GM12878 (cell line): ENCODE measurements around the gene FGFR2. TPM values are rescaled to one million over a fixed set of nuclear protein-coding genes. Genes with fewer than 3 reads are reported as not detected.
A peak's percentile ranks its signal among the peaks of the same experiment; 100 is the strongest.

Experiments used
- ATAC-seq: fragments of 200-7000 bp; cut with Tn5 transposase; 3 replicates; pipeline ENCODE4 v1.9.1; 2020; ENCODE audit warnings: mild to moderate bottlenecking, moderate library complexity
- BruUV-seq: library from RNA; stranded (reverse); fragments of 400-500 nt; replicated peaks from 2 replicates; lab custom pipeline; 2021; lab: Mats Ljungman, UMichigan
- CTCF ChIA-PET: fragments of 300-600 bp; sonication (Branson Sonifier 250); formaldehyde crosslinking; extraction: SDS; loops from one replicate; lab custom pipeline; 2021; ENCODE audit warnings: inconsistent platforms; lab: Yijun Ruan, JAX
- POLR2A ChIA-PET: fragments of 350-600 bp; formaldehyde crosslinking; extraction: SDS; loops from one replicate; lab custom pipeline; 2021; ENCODE audit warnings: inconsistent platforms; lab: Charles Lee
- RAD21 ChIA-PET: fragments of 300-600 bp; sonication (Branson Sonifier 250); formaldehyde crosslinking; loops from one replicate; lab custom pipeline; 2023; ENCODE audit warnings: antibody characterized with exemption; ENCODE audit not compliant: unreplicated experiment; lab: Charles Lee
- SMC1A ChIA-PET: fragments of 300-600 bp; sonication (Branson Sonifier 250); formaldehyde crosslinking; loops from one replicate; lab custom pipeline; 2023; ENCODE audit not compliant: unreplicated experiment, uncharacterized antibody; lab: Charles Lee
- DNase-seq: peaks from one replicate; pipeline ENCODE4 v3.0.0-alpha.2; 2011; ENCODE audit warnings: low read depth, low spot score
- FAIRE-seq: peaks from 3 replicates; lab custom pipeline; 2011; peaks lifted over from hg19 to GRCh38; lab: Jason Lieb, UNC
- H2AFZ ChIP-seq: 2 replicates; pipeline ENCODE4 v1.6.0; 2011; ENCODE audit warnings: low read depth, low read length, control low read depth; ENCODE audit not compliant: control insufficient read depth
- H3K27ac ChIP-seq: 2 replicates; pipeline ENCODE4 v1.5.1; 2011; ENCODE audit warnings: control low read depth; ENCODE audit not compliant: control insufficient read depth, insufficient read depth
- H3K27me3 ChIP-seq, 2 experiments: replicated peaks in 1 of 2; 2 replicates each; pipeline versions ENCODE4 v1.6.0 to v1.6.1; 2011; ENCODE audit warnings: low read length in 1 of 2; ENCODE audit not compliant: control insufficient read depth in 2 of 2, insufficient read depth in 2 of 2
- H3K36me3 ChIP-seq, 2 experiments: 2 replicates each; pipeline ENCODE4 v1.5.1; 2011; ENCODE audit warnings: low read length in 1 of 2; ENCODE audit not compliant: control insufficient read depth in 2 of 2, insufficient read depth in 2 of 2
- H3K4me1 ChIP-seq: 2 replicates; pipeline ENCODE4 v1.6.1; 2011; ENCODE audit warnings: mild to moderate bottlenecking, low read length, moderate library complexity, mixed read lengths; ENCODE audit not compliant: control insufficient read depth, insufficient read depth
- H3K4me2 ChIP-seq: 2 replicates; pipeline ENCODE4 v1.6.0; 2011; ENCODE audit warnings: control low read depth; ENCODE audit not compliant: control insufficient read depth, insufficient read depth
- H3K4me3 ChIP-seq: fragments of 200-600 bp; sonication (generic); 2 replicates; pipeline ENCODE4 v1.5.1; 2016
- H3K79me2 ChIP-seq: 2 replicates; pipeline ENCODE4 v1.6.0; 2011; ENCODE audit warnings: low read length; ENCODE audit not compliant: control insufficient read depth, insufficient read depth
- H3K9ac ChIP-seq: 2 replicates; pipeline ENCODE4 v1.8.0; 2011; ENCODE audit warnings: low read length, control low read depth, mixed read lengths; ENCODE audit not compliant: control insufficient read depth, insufficient read depth
- H3K9me3 ChIP-seq: replicated peaks from 3 replicates; pipeline ENCODE4 v1.5.1; 2011; ENCODE audit warnings: mild to moderate bottlenecking, low read length; ENCODE audit not compliant: control insufficient read depth, insufficient read depth
- H4K20me1 ChIP-seq: 2 replicates; pipeline ENCODE4 v1.6.0; 2011; ENCODE audit not compliant: control insufficient read depth, insufficient read depth
- ATF7 ChIP-seq: fragments of 450-650 bp; IDR thresholded peaks from 2 replicates; pipeline ENCODE4 v1.6.1; 2016; ENCODE audit warnings: low read depth, mild to moderate bottlenecking
- BACH1 ChIP-seq: fragments of 450-650 bp; IDR thresholded peaks from 2 replicates; pipeline ENCODE4 v1.6.1; 2017; ENCODE audit warnings: mild to moderate bottlenecking, borderline replicate concordance
- CUX1 ChIP-seq: IDR thresholded peaks from 2 replicates; pipeline ENCODE4 v1.6.1; 2012; ENCODE audit warnings: improper control_type of control experiment, low read depth, low read length; ENCODE audit not compliant: insufficient replicate concordance
- E2F8 ChIP-seq: fragments of 450-650 bp; IDR thresholded peaks from 2 replicates; pipeline ENCODE4 v1.6.1; 2018; ENCODE audit warnings: mild to moderate bottlenecking, low read depth, moderate library complexity; ENCODE audit not compliant: partially characterized antibody
- EGR1 ChIP-seq, 2 experiments: IDR thresholded peaks; 1 replicate in 1 of 2; 2 replicates in 1 of 2; pipeline ENCODE4 v1.6.1; 2011 to 2012; ENCODE audit warnings: low read depth in 2 of 2, low read length in 2 of 2, borderline replicate concordance in 1 of 2, mild to moderate bottlenecking in 1 of 2, moderate library complexity in 1 of 2
- IKZF1 ChIP-seq: fragments of 450-650 bp; conservative IDR thresholded peaks from 2 replicates; pipeline ENCODE4 v1.6.1; 2017; ENCODE audit warnings: antibody characterized with exemption, mild to moderate bottlenecking
- MXI1 ChIP-seq: fragments of 150-350 bp; IDR thresholded peaks from 2 replicates; pipeline ENCODE4 v1.6.1; 2011; ENCODE audit warnings: low read depth, mild to moderate bottlenecking, inconsistent platforms, low read length, improper control_type of control experiment
- NFXL1 ChIP-seq: fragments of 450-650 bp; IDR thresholded peaks from 2 replicates; pipeline ENCODE4 v1.6.1; 2017; ENCODE audit warnings: antibody characterized with exemption, mild to moderate bottlenecking, borderline replicate concordance
- POU2F2 ChIP-seq: IDR thresholded peaks from 3 replicates; pipeline ENCODE4 v1.6.1; 2011; ENCODE audit warnings: low read depth, mild to moderate bottlenecking, low read length, borderline replicate concordance
- SIN3A ChIP-seq: IDR thresholded peaks from 2 replicates; pipeline ENCODE4 v1.6.1; 2012; ENCODE audit warnings: low read depth, low read length, improper control_type of control experiment
- SMAD1 ChIP-seq: fragments of 450-650 bp; IDR thresholded peaks from 2 replicates; pipeline ENCODE4 v1.6.1; 2018; ENCODE audit warnings: mild to moderate bottlenecking, low read depth; ENCODE audit not compliant: partially characterized antibody
- SMARCA5 ChIP-seq: fragments of 450-650 bp; IDR thresholded peaks from 2 replicates; pipeline ENCODE4 v1.6.1; 2017; ENCODE audit warnings: mild to moderate bottlenecking
- STAT3 ChIP-seq: IDR thresholded peaks from 2 replicates; pipeline ENCODE4 v1.6.1; 2011; ENCODE audit warnings: low read depth, low read length, improper control_type of control experiment
- TAF1 ChIP-seq: IDR thresholded peaks from 2 replicates; pipeline ENCODE4 v1.6.1; 2011; ENCODE audit warnings: mild to moderate bottlenecking, low read depth, low read length, borderline replicate concordance
- YY1 ChIP-seq: IDR thresholded peaks from 2 replicates; pipeline ENCODE4 v1.6.1; 2011; ENCODE audit warnings: low read depth, mild to moderate bottlenecking, low read length
- ZNF274 ChIP-seq: IDR thresholded peaks from one replicate; pipeline ENCODE4 v1.8.0; 2011; ENCODE audit not compliant: insufficient read length, insufficient read depth
- WGBS: methylation state at CpG from one replicate; pipeline ENCODE4 v1.1.6; 2016; ENCODE audit warnings: low lambda C conversion rate; ENCODE audit not compliant: insufficient replicate concordance, insufficient coverage; ENCODE audit errors: missing lambda C conversion rate; 5-methylcytosine and 5-hydroxymethylcytosine counted together
- in situ Hi-C: fragments of 300-500 bp; cut with MboI; formaldehyde crosslinking; loops from 9 replicates; pipeline ENCODE4 v1.14.3; 2018; ENCODE audit warnings: mixed read lengths
- intact Hi-C: fragments of 100-400 bp; cut with micrococcal nuclease; formaldehyde crosslinking; loops from one replicate; pipeline ENCODE4 v1.14.2; 2022; ENCODE audit not compliant: unreplicated experiment
- polyA plus RNA-seq, 11 experiments: library from polyadenylated mRNA; depleted of rRNA in 4 of 11; unstranded in 6 of 11; stranded (reverse) in 5 of 11; fragments of >200 nt; fragmentation: Nextera tagmentation in 4 of 11; fragmentation: Illumina TruSeq in 1 of 11; extraction: Ambion mirVana in 4 of 11; extraction: Trizol in 1 of 11; gene quantifications; 1 replicate in 1 of 11; 2 replicates in 10 of 11; pipeline versions ENCODE4 v1.2.1 to v1.2.3, GENCODE V29; 2011 to 2016; ENCODE audit warnings: inconsistent platforms in 2 of 11, missing spikeins in 2 of 11, low read depth in 1 of 11
- total RNA-seq, 4 experiments: library from RNA; depleted of rRNA in 3 of 4; stranded (reverse); fragments of >200 nt in 3 of 4; fragmentation: Illumina TruSeq in 1 of 4; extraction: Trizol in 1 of 4; gene quantifications; 2 replicates each; pipeline versions ENCODE4 v1.2.1 to v1.2.3, GENCODE V29; 2013 to 2021

FGFR2 gene
- total and polyA plus RNA-seq, 10 of the 15 experiments (the other 5 are each of a cell fraction or from before 2014, with no cell fraction given), result 0.04 to 0.15 TPM; not detected in 8

DNA sequence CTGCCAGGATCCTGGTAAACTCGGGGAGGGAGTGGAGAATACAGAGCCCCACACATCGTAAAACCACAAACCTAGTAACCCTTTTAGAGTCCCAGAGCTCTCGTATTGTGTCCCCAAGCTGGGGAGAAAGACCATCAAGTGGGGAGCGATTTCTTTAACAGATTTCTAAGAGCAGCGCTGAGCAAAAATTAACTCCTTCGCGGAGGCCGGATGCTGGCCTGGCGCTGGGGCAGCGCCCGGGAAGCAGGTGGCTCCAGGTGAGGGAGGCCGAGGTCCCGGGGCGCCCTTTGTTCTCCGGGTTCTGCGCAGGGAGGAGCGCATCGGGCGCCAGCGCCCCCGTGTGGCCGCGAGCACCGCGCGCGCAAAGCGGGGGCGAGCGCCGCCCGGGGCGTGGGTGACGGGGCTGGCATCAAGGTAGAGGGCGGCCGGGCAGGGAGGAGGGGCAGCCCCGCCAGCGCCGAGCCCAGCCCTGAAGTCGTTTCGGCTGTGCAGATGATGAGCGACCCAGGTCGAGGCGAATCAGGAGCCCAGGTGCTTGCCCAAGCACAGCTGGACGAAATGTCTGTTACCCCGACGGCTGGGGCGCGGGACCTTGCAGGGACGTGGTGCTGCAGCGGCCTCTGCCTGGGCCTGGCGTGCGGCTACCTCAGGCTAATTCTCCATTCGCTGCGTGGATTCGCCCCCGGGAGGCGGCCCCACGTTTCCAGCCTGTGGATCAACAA is 10.4 kb upstream of the FGFR2 start:
- Histone ChIP-seq H2AFZ (no peak overlapping the region), H3K4me3 (no peak overlapping the region), H3K9me3 (no peaks in the 10 kb centered on the region), H3K27me3 (no peaks in the 10 kb centered on the region), H3K36me3 (no peaks in the 10 kb centered on the region), H3K27ac (no peak overlapping the region), H3K79me2 (no peaks in the 10 kb centered on the region), H3K4me2 (no peak overlapping the region), H3K4me1 (no peaks in the 10 kb centered on the region), H4K20me1 (no peaks in the 10 kb centered on the region), H3K9ac (no peak overlapping the region)
- intact Hi-C loops, result loop anchor here (2.0 to 5.0 kb wide), 3 partner anchors 292 to 666 kb away; no protein-coding TSS in a partner anchor
- WGBS, result 27% methylated on average over 42 of the region's 59 CpGs
- ATAC-seq, result peak; percentile 97
- SMC1A ChIA-PET, result interaction anchor here (0.7 to 1.3 kb wide), 3 partner anchors 8 to 665 kb away, joined by 3 to 5 read pairs (median 3); no protein-coding TSS in a partner anchor
- RAD21 ChIA-PET, result interaction anchor here (0.6 to 2.4 kb wide), 4 partner anchors 112 to 665 kb away, joined by 3 to 8 read pairs (median 4); no protein-coding TSS in a partner anchor
- in situ Hi-C loops, result no loop called here
- no peak for FAIRE-seq
- POLR2A ChIA-PET, result no interaction called here
- DNase-seq, result no peak
- no TSS peak for BruUV-seq
- CTCF ChIA-PET, result interaction anchor here (0.5 to 2.1 kb wide), 6 partner anchors 9 to 660 kb away, joined by 3 to 12 read pairs (median 3); no protein-coding TSS in a partner anchor
- no peak for TF ChIP-seq NFXL1
- no peak for TF ChIP-seq POU2F2
- no peak for TF ChIP-seq MXI1
- no peak for TF ChIP-seq ATF7
- no peak for TF ChIP-seq CUX1
- no peak for TF ChIP-seq SMAD1
- TF ChIP-seq ZNF274, result no peak
- TF ChIP-seq SMARCA5, result no peak
- no peak for TF ChIP-seq STAT3
- no peak for TF ChIP-seq SIN3A
- no peak for TF ChIP-seq IKZF1
- TF ChIP-seq YY1, result 0 out of 2 replicates have a peak, but pooled peaks have one; percentile 21
- peak in 1 of 2 experiments; percentile 62; a peak in 1 of 3 replicates for TF ChIP-seq EGR1 (IDR thresholded peaks at IDR 0.05; ENCODE audit: borderline replicate concordance in 1 of 2, low read depth in 2 of 2, low read length in 2 of 2)
- no peak for TF ChIP-seq E2F8
- TF ChIP-seq BACH1, result no peak
- no peak for TF ChIP-seq TAF1
